H1 (cell line): ENCODE data around the gene SWI5. TPM values are rescaled to one million over a fixed set of nuclear protein-coding genes. Genes with fewer than 3 reads are reported as not detected.

Experiments used
- CTCF ChIA-PET: fragments of 300-600 bp; sonication (Branson Sonifier 250); formaldehyde crosslinking; loops from one replicate; lab custom pipeline; 2021; ENCODE audit not compliant: partially characterized antibody; lab: Charles Lee
- POLR2A ChIA-PET: fragments of 300-600 bp; sonication (Branson Sonifier 250); formaldehyde crosslinking; loops from one replicate; lab custom pipeline; 2021; ENCODE audit warnings: inconsistent platforms; ENCODE audit not compliant: partially characterized antibody; lab: Charles Lee
- DNase-seq, 2 experiments: peaks; one replicate each; pipeline versions ENCODE4 v3.0.0 to v3.0.0-alpha.2; 2010 to 2022; ENCODE audit warnings: low spot score in 2 of 2, low read depth in 1 of 2, mixed read lengths in 1 of 2
- FAIRE-seq: peaks from 2 replicates; lab custom pipeline; 2011; peaks lifted over from hg19 to GRCh38; lab: Jason Lieb, UNC
- H2AFZ ChIP-seq: 2 replicates; pipeline ENCODE4 v1.8.1; 2012; ENCODE audit warnings: low read length, inconsistent platforms
- H2AK5ac ChIP-seq: 2 replicates; pipeline ENCODE4 v1.6.1; 2013; ENCODE audit warnings: low read depth, low read length
- H2BK120ac ChIP-seq: replicated peaks from 2 replicates; pipeline ENCODE3; 2013; ENCODE audit warnings: low read depth, low read length, inconsistent platforms
- H2BK12ac ChIP-seq: 2 replicates; pipeline ENCODE4 v1.6.1; 2013; ENCODE audit warnings: low read depth, low read length
- H2BK15ac ChIP-seq: 2 replicates; pipeline ENCODE4 v1.6.1; 2013; ENCODE audit warnings: low read length
- H2BK20ac ChIP-seq: 2 replicates; pipeline ENCODE4 v1.6.1; 2013; ENCODE audit warnings: low read length
- H2BK5ac ChIP-seq: 2 replicates; pipeline ENCODE4 v1.6.1; 2013; ENCODE audit warnings: low read depth, low read length
- H3K14ac ChIP-seq: 2 replicates; pipeline ENCODE4 v1.6.1; 2013; ENCODE audit warnings: inconsistent platforms; ENCODE audit not compliant: insufficient read length
- H3K18ac ChIP-seq: 2 replicates; pipeline ENCODE4 v1.6.1; 2013; ENCODE audit warnings: low read length; ENCODE audit errors: extremely low read depth
- H3K23ac ChIP-seq: 2 replicates; pipeline ENCODE4 v1.6.1; 2013; ENCODE audit warnings: inconsistent platforms; ENCODE audit not compliant: insufficient read length
- H3K23me2 ChIP-seq: 2 replicates; pipeline ENCODE4 v1.6.1; 2013; ENCODE audit warnings: low read depth, low read length
- H3K27ac ChIP-seq: 2 replicates; pipeline ENCODE4 v1.6.1; 2011; ENCODE audit warnings: low read depth, low read length, inconsistent platforms
- H3K27me3 ChIP-seq, 4 experiments: replicated peaks in 1 of 4; 1 replicate in 1 of 4; 2 replicates in 3 of 4; pipeline versions ENCODE4 v1.6.1 to v1.8.1; 2011 to 2013; ENCODE audit warnings: low read length in 3 of 4, mild to moderate bottlenecking in 3 of 4, inconsistent platforms in 2 of 4, mixed read lengths in 2 of 4, moderate library complexity in 1 of 4; ENCODE audit not compliant: control insufficient read depth in 3 of 4, insufficient read depth in 3 of 4; ENCODE audit errors: extremely low read depth in 1 of 4
- H3K36me3 ChIP-seq, 4 experiments: 2 replicates each; pipeline versions ENCODE4 v1.6.1 to v1.8.1; 2011 to 2013; ENCODE audit warnings: mild to moderate bottlenecking in 4 of 4, low read length in 3 of 4, moderate library complexity in 2 of 4, control low read depth in 1 of 4, inconsistent platforms in 1 of 4; ENCODE audit not compliant: insufficient read depth in 4 of 4, control insufficient read depth in 2 of 4
- H3K4ac ChIP-seq: replicated peaks from 2 replicates; pipeline ENCODE3; 2013; ENCODE audit warnings: low read length, low read depth, mixed read lengths, inconsistent platforms; ENCODE audit not compliant: insufficient read length
- H3K4me1 ChIP-seq, 4 experiments: replicated peaks in 1 of 4; 1 replicate in 1 of 4; 2 replicates in 3 of 4; pipeline versions ENCODE4 v1.6.1 to v1.8.1; 2011 to 2013; ENCODE audit warnings: low read length in 3 of 4, inconsistent platforms in 2 of 4, mixed read lengths in 1 of 4; ENCODE audit not compliant: insufficient read depth in 4 of 4, control insufficient read depth in 3 of 4
- H3K4me2 ChIP-seq, 2 experiments: 2 replicates each; pipeline versions ENCODE4 v1.6.1 to v1.8.1; 2011 to 2013; ENCODE audit warnings: low read depth in 2 of 2, low read length in 2 of 2, control low read depth in 1 of 2, inconsistent platforms in 1 of 2, mild to moderate bottlenecking in 1 of 2; ENCODE audit not compliant: insufficient read depth in 1 of 2
- H3K4me3 ChIP-seq, 4 experiments: fragments of 200-600, 300-600 bp in 1 of 4; sonication (generic), shearing (Covaris generic), sonication (Bioruptor Twin) in 1 of 4; 2 replicates each; pipeline versions ENCODE4 v1.5.1 to v1.8.1; 2011 to 2016; ENCODE audit warnings: low read length in 4 of 4, low read depth in 3 of 4, control low read depth in 2 of 4, inconsistent platforms in 2 of 4, mild to moderate bottlenecking in 2 of 4, mixed read lengths in 1 of 4, moderate library complexity in 1 of 4; ENCODE audit not compliant: insufficient read depth in 2 of 4; ENCODE audit errors: extremely low read depth in 1 of 4
- H3K56ac ChIP-seq: replicated peaks from 2 replicates; pipeline ENCODE3; 2013; ENCODE audit warnings: low read depth, mild to moderate bottlenecking, mixed read lengths, low read length, inconsistent platforms; ENCODE audit not compliant: insufficient read length
- H3K79me1 ChIP-seq: 2 replicates; pipeline ENCODE4 v1.6.1; 2013; ENCODE audit warnings: low read depth, low read length, control low read depth
- H3K79me2 ChIP-seq, 2 experiments: 2 replicates each; pipeline versions ENCODE4 v1.6.1 to v1.8.1; 2012 to 2013; ENCODE audit warnings: low read length in 2 of 2, mild to moderate bottlenecking in 2 of 2, inconsistent platforms in 1 of 2; ENCODE audit not compliant: insufficient read depth in 2 of 2, control insufficient read depth in 1 of 2
- H3K9ac ChIP-seq, 4 experiments: replicated peaks in 1 of 4; 1 replicate in 1 of 4; 2 replicates in 3 of 4; pipeline versions ENCODE4 v1.6.1 to v1.8.1; 2011 to 2013; ENCODE audit warnings: low read depth in 3 of 4, low read length in 3 of 4, control low read depth in 2 of 4, mild to moderate bottlenecking in 2 of 4, moderate library complexity in 2 of 4, inconsistent platforms in 1 of 4; ENCODE audit errors: extremely low read depth in 1 of 4
- H3K9me3 ChIP-seq, 2 experiments: 2 replicates each; pipeline versions ENCODE4 v1.6.1 to v1.8.1; 2012 to 2013; ENCODE audit warnings: mild to moderate bottlenecking in 2 of 2, moderate library complexity in 2 of 2, control low read depth in 1 of 2, inconsistent platforms in 1 of 2, low read depth in 1 of 2, low read length in 1 of 2, mixed read lengths in 1 of 2; ENCODE audit not compliant: insufficient read depth in 2 of 2
- H4K20me1 ChIP-seq, 2 experiments: replicated peaks in 1 of 2; 2 replicates each; pipeline versions ENCODE3 to v1.8.1; 2011 to 2013; ENCODE audit warnings: inconsistent platforms in 2 of 2, low read length in 2 of 2, mild to moderate bottlenecking in 1 of 2; ENCODE audit not compliant: insufficient read depth in 2 of 2, control insufficient read depth in 1 of 2
- H4K5ac ChIP-seq: 2 replicates; pipeline ENCODE4 v1.6.1; 2013; ENCODE audit warnings: low read length, low read depth, mixed read lengths, inconsistent platforms; ENCODE audit not compliant: insufficient read length
- H4K8ac ChIP-seq: 2 replicates; pipeline ENCODE4 v1.8.0; 2013; ENCODE audit warnings: mild to moderate bottlenecking, moderate library complexity, low read length, inconsistent platforms; ENCODE audit not compliant: insufficient read depth; ENCODE audit errors: extremely low read depth
- H4K91ac ChIP-seq: replicated peaks from 2 replicates; pipeline ENCODE3; 2013; ENCODE audit warnings: low read length, mixed read lengths, inconsistent platforms; ENCODE audit not compliant: insufficient read length
- CTBP2 ChIP-seq: IDR thresholded peaks from 2 replicates; pipeline ENCODE4 v1.7.0; 2011; ENCODE audit warnings: borderline replicate concordance, mild to moderate bottlenecking, moderate library complexity, mixed read lengths, low read length; ENCODE audit not compliant: insufficient read depth, insufficient read length
- GTF2F1 ChIP-seq: IDR thresholded peaks from 2 replicates; pipeline ENCODE4 v1.6.1; 2012; ENCODE audit warnings: low read depth, low read length, improper control_type of control experiment, borderline replicate concordance
- KDM1A ChIP-seq: fragments of 200-600, 300-600 bp; sonication (generic); IDR thresholded peaks from 2 replicates; pipeline ENCODE4 v1.7.1; 2016; ENCODE audit warnings: mild to moderate bottlenecking, low read length, borderline replicate concordance
- POLR2AphosphoS5 ChIP-seq: IDR thresholded peaks from 2 replicates; pipeline ENCODE4 v1.6.1; 2011; ENCODE audit warnings: low read depth, low read length
- TAF7 ChIP-seq: optimal IDR thresholded peaks from 2 replicates; pipeline ENCODE3; 2011; ENCODE audit warnings: low read depth, mild to moderate bottlenecking, inconsistent platforms, low read length, moderate library complexity, borderline replicate concordance
- WGBS, 2 experiments: shearing (Covaris generic) in 1 of 2; methylation state at CpG; one replicate each; pipeline versions ENCODE4 v1.1.6 to v1.1.7; 2013 to 2015; ENCODE audit warnings: low lambda C conversion rate in 2 of 2, mixed read lengths in 2 of 2, inconsistent platforms in 1 of 2, low coverage in 1 of 2, missing lambda C conversion rate in 1 of 2; ENCODE audit not compliant: insufficient replicate concordance in 2 of 2, insufficient coverage in 1 of 2, insufficient read length in 1 of 2; ENCODE audit errors: extremely low coverage in 1 of 2, missing lambda C conversion rate in 1 of 2; 5-methylcytosine and 5-hydroxymethylcytosine counted together
- polyA plus RNA-seq, 7 experiments: library from polyadenylated mRNA; depleted of rRNA in 3 of 7; stranded (reverse) in 5 of 7; unstranded in 2 of 7; fragments of >200 nt in 5 of 7; fragments of 200-250 nt in 2 of 7; gene quantifications; 1 replicate in 5 of 7; 2 replicates in 1 of 7; 4 replicates in 1 of 7; pipeline versions ENCODE4 v1.2.1 to v1.2.3, GENCODE V29; 2011 to 2013; ENCODE audit warnings: missing spikeins in 2 of 7, mixed read lengths in 2 of 7
- total RNA-seq: library from RNA; stranded (reverse); fragmentation: NEBNext Ultra II Directional; extraction: Animal tissue kit (Norgen Biotek cat#: 25700); gene quantifications from 2 replicates; pipeline ENCODE4 v1.2.1, GENCODE V29; 2021

The SWI5 gene
- total and polyA plus RNA-seq, 2 of the 8 experiments (the other 6 are each of a cell fraction or from before 2014, with no cell fraction given) = 29.0 to 59.5 TPM

- H3K4me2 ChIP-seq = no peak overlapping the region
- no peak for DNase-seq
- H3K23me2 ChIP-seq = peaks cover 12% of the 10 kb centered on the region; the same call in 1 of the 2 replicates
- peak overlapping the region; percentile 34; the same call in 1 of the 2 replicates for H2BK15ac ChIP-seq
- no peak overlapping the region for H3K14ac ChIP-seq
- no peak overlapping the region for H4K8ac ChIP-seq
- TF ChIP-seq CTBP2 = no peak
- TF ChIP-seq KDM1A = no peak
- TF ChIP-seq TAF7 = no peak
- no peak for TF ChIP-seq GTF2F1
- no peak for TF ChIP-seq POLR2AphosphoS5
- no peak for FAIRE-seq
- peak overlapping the region; percentile 22; the same call in 1 of the 2 replicates for H2BK5ac ChIP-seq
- no peak overlapping the region for H3K27ac ChIP-seq
- peaks cover 3 to 19% (median 10%) of the 10 kb centered on the region in 4 experiments for H3K4me1 ChIP-seq
- no peak overlapping the region for H2BK120ac ChIP-seq
- peak overlapping the region; percentile 75 for H2BK20ac ChIP-seq
- H3K23ac ChIP-seq = no peak overlapping the region
- H4K5ac ChIP-seq = no peak overlapping the region
- no peaks in the 10 kb centered on the region; a peak in 1 of 7 replicates for H3K27me3 ChIP-seq
- H3K18ac ChIP-seq = peak overlapping the region; percentile 3; the same call in 1 of the 2 replicates
- peak overlapping the region; percentile 86 for H4K91ac ChIP-seq
- no peaks in the 10 kb centered on the region for H3K79me2 ChIP-seq
- H4K20me1 ChIP-seq = peaks cover 2 to 8% of the 10 kb centered on the region in 2 experiments
- 85% methylated on average over 12 of the region's 13 CpGs; no CpG with 5 or more reads in 1 of the 2 experiments for WGBS, 2 experiments
- H3K4ac ChIP-seq = peak overlapping the region; percentile 27
- CTCF ChIA-PET = interaction anchor here (0.6 to 4.1 kb wide), 6 partner anchors 9 to 805 kb away, joined by 3 to 22 read pairs (median 3); partner anchors contain the start of gene DNM1
- no peaks in the 10 kb centered on the region for H3K79me1 ChIP-seq
- peak overlapping the region in 1 of 4 experiments; percentile 1; a peak in 1 of 7 replicates for H3K9ac ChIP-seq
- H3K56ac ChIP-seq = no peak overlapping the region
- peak overlapping the region; percentile 1; the same call in 1 of the 2 replicates for H2AK5ac ChIP-seq
- H3K4me3 ChIP-seq = no peak overlapping the region
- POLR2A ChIA-PET = interaction anchor here (0.9 to 2.1 kb wide), 7 partner anchors 10 to 86 kb away, joined by 3 to 10 read pairs (median 4); partner anchors contain the start of gene BBLN
- no peaks in the 10 kb centered on the region for H3K9me3 ChIP-seq
- peaks cover 0 to under 1% (median 0%) of the 10 kb centered on the region in 4 experiments; a peak in 1 of 8 replicates for H3K36me3 ChIP-seq
- peak overlapping the region; percentile 77 for H2BK12ac ChIP-seq
- H2AFZ ChIP-seq = no peak overlapping the region
Measured at GRCh38 chr9:128245421-128246151, 30.5 kb upstream of the SWI5 start.
